ENCODE measurements around the gene HUS1.
"Not testable (repeated sequence)": the region's sequence is repeated elsewhere in the genome, so short reads cannot be mapped to it uniquely, and the experiment has no call there.

Gene HUS1

DNA sequence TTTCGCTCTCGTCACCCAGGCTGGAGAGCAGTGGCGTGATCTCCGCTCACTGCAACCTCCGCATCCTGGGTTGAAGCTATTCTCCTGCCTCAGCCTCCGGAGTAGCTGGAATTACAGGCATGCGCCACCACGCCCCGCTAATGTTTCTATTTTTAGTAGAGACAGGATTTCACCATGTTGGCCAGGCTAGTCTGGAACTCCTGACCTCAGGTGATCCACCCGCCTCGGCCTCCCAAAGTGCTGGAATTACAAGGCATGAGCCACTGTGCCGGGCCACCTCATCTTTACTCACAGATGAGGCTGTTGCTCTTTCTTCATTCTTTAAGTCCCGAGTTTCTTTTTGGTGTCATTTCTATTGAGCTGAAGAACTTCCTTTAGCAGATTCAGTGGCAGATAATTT lies 20.7 kb upstream of the HUS1 start:
- not testable (repeated sequence) for H3K4me3 ChIP-seq (ENCODE audit: low read length); H3K27ac ChIP-seq (ENCODE audit: low read length); H3K27me3 ChIP-seq (ENCODE audit: control insufficient read depth, insufficient read depth, low read length); H3K9me3 ChIP-seq (ENCODE audit: control insufficient read depth, low read depth, low read length); H3K4me1 ChIP-seq (ENCODE audit: control insufficient read depth, low read depth, low read length); H3K9ac ChIP-seq (ENCODE audit: low read length); H3K36me3 ChIP-seq (ENCODE audit: control insufficient read depth, low read depth, low read length)

DNA sequence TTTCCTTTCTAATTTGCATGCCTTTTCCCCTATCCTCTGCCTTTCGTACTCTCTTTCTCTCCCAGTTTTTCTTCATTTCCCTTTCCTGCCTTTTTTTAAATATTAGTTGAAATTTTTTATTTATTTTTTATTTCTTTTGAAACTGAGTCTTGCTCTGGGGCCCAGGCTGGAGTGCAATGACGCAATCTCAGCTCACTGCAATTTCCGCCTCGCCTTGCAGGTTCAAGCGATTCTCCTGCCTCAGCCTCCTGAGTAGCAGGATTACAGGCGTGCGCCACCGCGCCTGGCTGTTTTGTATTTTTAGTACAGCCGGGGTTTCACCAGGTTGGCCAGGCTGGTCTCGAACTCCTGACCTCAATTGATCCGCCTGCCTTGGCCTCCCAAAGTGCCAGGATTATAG lies 20.0 kb upstream of the HUS1 start:
- Histone ChIP-seq H3K4me1 (ENCODE audit: control insufficient read depth, low read depth, low read length) (no peaks in the 10 kb centered on the region), H3K27ac (ENCODE audit: low read length) (no peak overlapping the region), H3K4me3 (ENCODE audit: low read length) (no peak overlapping the region), H3K9me3 (ENCODE audit: control insufficient read depth, low read depth, low read length) (no peaks in the 10 kb centered on the region), H3K9ac (ENCODE audit: low read length) (no peak overlapping the region), H3K27me3 (ENCODE audit: control insufficient read depth, insufficient read depth, low read length) (no peaks in the 10 kb centered on the region), H3K36me3 (ENCODE audit: control insufficient read depth, low read depth, low read length) (no peaks in the 10 kb centered on the region)

DNA sequence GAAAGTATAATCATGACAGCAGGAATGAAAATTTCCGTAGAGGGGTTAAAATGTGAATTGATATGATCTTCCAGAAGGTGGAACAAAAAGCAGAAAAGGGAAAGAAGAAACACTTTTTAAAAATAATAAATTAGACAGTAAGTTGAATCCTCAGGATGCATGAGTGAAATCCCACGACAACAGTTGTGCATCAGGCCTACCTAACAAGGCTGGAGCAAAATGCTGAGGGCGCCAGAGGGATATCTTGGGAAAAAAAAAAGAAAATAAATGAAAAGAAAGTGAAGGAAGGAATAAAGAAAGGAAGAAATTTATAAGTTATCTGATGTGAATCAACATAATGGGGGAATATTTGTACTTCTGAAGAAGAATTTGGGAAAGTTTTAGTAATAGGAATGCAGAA lies 13.0 kb upstream of the HUS1 start:
- Histone ChIP-seq H3K9ac (ENCODE audit: low read length) (peak overlapping the region; percentile 57), H3K27ac (ENCODE audit: low read length) (no peak overlapping the region), H3K27me3 (ENCODE audit: control insufficient read depth, insufficient read depth, low read length) (no peaks in the 10 kb centered on the region), H3K4me3 (ENCODE audit: low read length) (peak overlapping the region; percentile 62), H3K4me1 (ENCODE audit: control insufficient read depth, low read depth, low read length) (peaks cover 10% of the 10 kb centered on the region), H3K36me3 (ENCODE audit: control insufficient read depth, low read depth, low read length) (no peaks in the 10 kb centered on the region), H3K9me3 (ENCODE audit: control insufficient read depth, low read depth, low read length) (no peaks in the 10 kb centered on the region)

DNA sequence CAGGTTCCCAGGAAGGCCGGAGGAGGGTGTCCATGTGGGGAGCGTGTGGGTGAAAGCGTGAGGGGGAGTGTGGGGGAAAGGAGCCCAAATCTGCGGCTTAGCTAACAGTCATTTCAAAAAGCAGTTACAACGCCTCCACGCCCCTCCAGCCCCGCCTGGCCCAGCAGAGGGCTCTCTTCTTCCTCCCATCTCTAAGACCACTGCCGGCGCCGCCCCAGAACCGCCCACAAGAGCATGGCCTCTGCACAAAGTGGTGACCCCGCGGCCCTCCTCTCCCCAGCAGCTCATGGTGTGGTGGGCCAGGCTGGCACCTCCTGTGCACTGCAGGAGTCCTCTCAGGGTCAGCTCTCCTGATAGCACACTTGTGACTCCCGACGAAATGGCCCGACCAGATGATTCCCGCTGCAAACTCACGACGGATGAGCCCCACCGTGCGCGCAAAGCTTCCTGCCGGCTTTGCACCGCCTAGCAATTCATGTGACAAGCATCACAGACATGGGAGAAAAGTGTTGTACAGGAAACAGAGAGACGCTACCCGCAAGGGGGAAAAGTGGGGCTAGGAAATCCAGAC lies 12.4 kb upstream of the HUS1 start:
- peak overlapping the region; percentile 57 for H3K9ac ChIP-seq (ENCODE audit: low read length)
- H3K4me1 ChIP-seq (ENCODE audit: control insufficient read depth, low read depth, low read length) = peaks cover 10% of the 10 kb centered on the region
- peak overlapping the region; percentile 62 for H3K4me3 ChIP-seq (ENCODE audit: low read length)
- no peaks in the 10 kb centered on the region for H3K36me3 ChIP-seq (ENCODE audit: control insufficient read depth, low read depth, low read length)
- no peaks in the 10 kb centered on the region for H3K27me3 ChIP-seq (ENCODE audit: control insufficient read depth, insufficient read depth, low read length)
- no peak overlapping the region for H3K27ac ChIP-seq (ENCODE audit: low read length)
- no peaks in the 10 kb centered on the region for H3K9me3 ChIP-seq (ENCODE audit: control insufficient read depth, low read depth, low read length)

GRCh38 chr7:47991270-47991669 lies 11.9 kb upstream of the HUS1 start:
- peak overlapping the region; percentile 57 for H3K9ac ChIP-seq (ENCODE audit: low read length)
- H3K36me3 ChIP-seq (ENCODE audit: control insufficient read depth, low read depth, low read length) = no peaks in the 10 kb centered on the region
- H3K27me3 ChIP-seq (ENCODE audit: control insufficient read depth, insufficient read depth, low read length) = no peaks in the 10 kb centered on the region
- peaks cover 10% of the 10 kb centered on the region for H3K4me1 ChIP-seq (ENCODE audit: control insufficient read depth, low read depth, low read length)
- H3K27ac ChIP-seq (ENCODE audit: low read length) = no peak overlapping the region
- H3K9me3 ChIP-seq (ENCODE audit: control insufficient read depth, low read depth, low read length) = no peaks in the 10 kb centered on the region
- H3K4me3 ChIP-seq (ENCODE audit: low read length) = peak overlapping the region; percentile 62

- peaks cover 10% of the 10 kb centered on the region for H3K4me1 ChIP-seq (ENCODE audit: control insufficient read depth, low read depth, low read length)
- H3K27ac ChIP-seq (ENCODE audit: low read length) = no peak overlapping the region
- no peaks in the 10 kb centered on the region for H3K36me3 ChIP-seq (ENCODE audit: control insufficient read depth, low read depth, low read length)
- H3K4me3 ChIP-seq (ENCODE audit: low read length) = no peak overlapping the region
- H3K9me3 ChIP-seq (ENCODE audit: control insufficient read depth, low read depth, low read length) = no peaks in the 10 kb centered on the region
- H3K9ac ChIP-seq (ENCODE audit: low read length) = no peak overlapping the region
- H3K27me3 ChIP-seq (ENCODE audit: control insufficient read depth, insufficient read depth, low read length) = no peaks in the 10 kb centered on the region
These were observed 11.2 kb upstream of the HUS1 start for GRCh38 chr7:47990592-47990991.

DNA sequence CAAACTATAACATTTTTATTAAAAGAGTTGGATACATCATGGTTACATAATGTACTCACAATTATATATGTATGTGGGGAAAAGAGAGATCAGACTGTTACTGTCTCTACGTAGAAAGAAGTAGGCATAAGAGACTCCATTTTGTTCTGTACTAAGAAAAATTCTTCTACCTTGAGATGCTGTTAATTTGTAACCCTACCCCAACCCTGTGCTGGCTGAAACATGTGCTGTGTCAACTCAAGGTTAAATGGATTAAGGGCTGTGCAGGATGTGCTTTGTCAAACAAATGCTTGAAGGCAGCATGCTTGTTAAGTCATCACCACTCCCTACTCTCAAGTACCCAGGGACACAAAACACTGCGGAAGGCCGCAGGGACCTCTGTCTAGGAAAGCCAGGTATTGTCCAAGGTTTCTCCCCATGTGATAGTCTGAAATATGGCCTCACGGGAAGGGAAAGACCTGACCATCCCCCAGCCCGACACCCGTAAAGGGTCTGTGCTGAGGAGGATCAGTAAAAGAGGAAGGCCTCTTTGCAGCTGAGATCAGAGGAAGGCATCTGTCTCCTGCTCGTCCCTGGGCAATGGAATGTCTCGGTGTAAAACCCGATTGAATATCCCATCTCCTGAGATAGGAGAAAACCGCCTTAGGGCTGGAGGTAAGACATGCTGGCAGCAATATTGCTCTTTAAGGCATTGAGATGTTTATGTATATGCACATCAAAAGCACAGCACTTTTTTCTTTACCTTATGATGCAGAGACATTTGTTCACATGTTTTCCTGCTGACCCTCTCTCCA lies 10.4 kb upstream of the HUS1 start:
- not testable (repeated sequence) for H3K9ac ChIP-seq (ENCODE audit: low read length); H3K4me1 ChIP-seq (ENCODE audit: control insufficient read depth, low read depth, low read length); H3K9me3 ChIP-seq (ENCODE audit: control insufficient read depth, low read depth, low read length); H3K27me3 ChIP-seq (ENCODE audit: control insufficient read depth, insufficient read depth, low read length); H3K36me3 ChIP-seq (ENCODE audit: control insufficient read depth, low read depth, low read length); H3K4me3 ChIP-seq (ENCODE audit: low read length); H3K27ac ChIP-seq (ENCODE audit: low read length)

DNA sequence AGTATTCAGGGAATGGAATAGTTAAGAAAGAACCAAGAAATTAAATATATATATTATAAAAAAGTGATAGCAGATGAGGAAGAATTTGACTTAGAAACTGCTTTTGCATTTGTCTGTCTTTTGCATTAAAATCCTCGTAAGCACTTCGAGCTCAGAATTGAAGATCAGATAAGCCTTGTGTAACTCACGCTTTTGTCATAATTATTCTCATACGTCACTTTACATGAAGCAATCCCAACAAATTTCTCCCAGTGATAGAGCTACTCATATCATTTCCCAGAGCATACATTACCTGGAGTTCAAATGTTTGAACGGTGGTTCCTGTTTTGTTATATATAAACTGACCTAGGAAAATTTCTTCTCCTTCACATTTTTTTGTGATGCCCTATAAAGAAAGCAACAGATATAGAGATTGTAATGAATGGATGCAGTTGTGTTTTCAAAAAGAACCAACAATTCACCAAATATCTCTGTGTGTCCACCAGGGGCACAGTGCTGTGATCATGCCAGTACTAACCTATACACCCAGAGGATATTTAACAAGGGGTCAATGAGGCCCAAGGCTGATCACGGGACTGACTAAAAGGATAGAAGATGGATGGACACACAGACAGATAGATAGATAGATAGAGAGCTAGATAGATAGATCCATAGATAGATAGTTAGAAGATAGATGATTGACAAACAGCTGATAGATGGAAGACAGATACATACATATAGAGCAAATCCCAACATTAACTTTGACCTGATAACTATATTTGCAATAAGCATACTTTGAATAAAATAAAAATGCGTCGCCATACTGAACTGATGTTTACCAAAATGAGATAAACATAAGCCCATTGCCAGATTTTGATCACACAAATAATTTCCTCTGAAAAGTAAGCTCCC lies 9.3 kb upstream of the HUS1 start:
- Histone ChIP-seq H3K4me3 (ENCODE audit: low read length) (no peak overlapping the region), H3K27ac (ENCODE audit: low read length) (no peak overlapping the region), H3K27me3 (ENCODE audit: control insufficient read depth, insufficient read depth, low read length) (no peaks in the 10 kb centered on the region), H3K9me3 (ENCODE audit: control insufficient read depth, low read depth, low read length) (no peaks in the 10 kb centered on the region), H3K9ac (ENCODE audit: low read length) (no peak overlapping the region), H3K36me3 (ENCODE audit: control insufficient read depth, low read depth, low read length) (no peaks in the 10 kb centered on the region), H3K4me1 (ENCODE audit: control insufficient read depth, low read depth, low read length) (peaks cover 10% of the 10 kb centered on the region)

DNA sequence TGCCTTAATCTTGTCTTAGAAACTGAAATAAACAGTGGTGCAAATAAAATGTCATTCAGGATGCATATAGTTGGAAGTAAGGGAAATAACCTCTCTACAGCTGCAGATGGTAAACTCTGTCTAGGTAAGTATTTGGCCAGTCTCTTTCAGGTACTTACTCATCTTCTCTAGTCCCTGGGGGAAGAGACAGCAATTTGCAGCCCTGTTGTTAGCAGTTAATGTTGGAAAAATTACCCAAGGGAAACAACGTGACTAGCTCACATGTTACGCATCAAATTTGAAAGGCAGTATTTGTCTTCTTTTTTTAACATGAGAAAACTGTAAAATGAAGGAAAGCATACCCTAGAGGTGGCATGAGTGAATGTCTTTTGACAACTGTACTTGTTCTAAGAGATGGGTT lies 3.2 kb upstream of the HUS1 start:
- no peak overlapping the region for H3K4me3 ChIP-seq (ENCODE audit: low read length)
- H3K27me3 ChIP-seq (ENCODE audit: control insufficient read depth, insufficient read depth, low read length) = no peaks in the 10 kb centered on the region
- H3K27ac ChIP-seq (ENCODE audit: low read length) = no peak overlapping the region
- peaks cover 5% of the 10 kb centered on the region for H3K4me1 ChIP-seq (ENCODE audit: control insufficient read depth, low read depth, low read length)
- no peak overlapping the region for H3K9ac ChIP-seq (ENCODE audit: low read length)
- peaks cover 9% of the 10 kb centered on the region for H3K36me3 ChIP-seq (ENCODE audit: control insufficient read depth, low read depth, low read length)
- no peaks in the 10 kb centered on the region for H3K9me3 ChIP-seq (ENCODE audit: control insufficient read depth, low read depth, low read length)

DNA sequence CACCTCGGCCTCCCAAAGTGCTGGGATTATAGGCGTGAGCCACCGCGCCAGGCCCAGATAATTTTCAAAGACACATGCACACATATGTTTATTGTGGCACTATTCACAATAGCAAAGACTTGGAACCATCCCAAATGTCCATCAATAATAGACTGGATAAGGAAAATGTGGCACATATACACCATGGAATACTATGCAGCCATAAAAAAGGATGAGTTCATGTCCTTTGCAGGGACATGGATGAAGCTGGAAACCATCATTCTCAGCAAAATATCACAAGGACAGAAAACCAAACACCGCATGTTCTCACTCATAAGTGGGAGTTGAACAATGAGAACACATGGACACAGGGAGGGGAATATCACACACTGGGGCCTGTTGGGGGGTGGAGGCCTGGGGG lies 1.2 kb upstream of the HUS1 start:
- H3K9ac ChIP-seq (ENCODE audit: low read length); H3K27me3 ChIP-seq (ENCODE audit: control insufficient read depth, insufficient read depth, low read length); H3K27ac ChIP-seq (ENCODE audit: low read length); H3K4me3 ChIP-seq (ENCODE audit: low read length); H3K9me3 ChIP-seq (ENCODE audit: control insufficient read depth, low read depth, low read length); H3K4me1 ChIP-seq (ENCODE audit: control insufficient read depth, low read depth, low read length): not testable (repeated sequence)
- peaks cover 28% of the 10 kb centered on the region for H3K36me3 ChIP-seq (ENCODE audit: control insufficient read depth, low read depth, low read length)

DNA sequence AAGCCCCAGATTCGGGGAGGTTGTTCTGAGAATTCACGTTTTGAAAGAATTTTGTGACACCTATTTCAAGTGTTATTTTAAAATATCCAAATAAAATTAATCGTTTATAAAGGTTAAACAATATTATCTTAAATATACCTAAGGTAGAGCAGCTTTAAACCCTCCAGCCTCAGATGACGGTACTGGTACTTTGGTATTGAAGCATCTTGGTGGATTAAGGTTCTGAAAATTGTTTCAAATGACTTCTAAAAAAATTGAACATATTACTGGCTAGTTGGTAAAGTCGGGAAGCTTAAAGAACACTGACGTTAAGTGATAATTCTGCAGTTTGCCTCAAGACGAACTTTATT lies 392 bp upstream of the HUS1 start:
- peaks cover 34% of the 10 kb centered on the region for H3K36me3 ChIP-seq (ENCODE audit: control insufficient read depth, low read depth, low read length)
- H3K27me3 ChIP-seq (ENCODE audit: control insufficient read depth, insufficient read depth, low read length) = no peaks in the 10 kb centered on the region
- no peak overlapping the region for H3K27ac ChIP-seq (ENCODE audit: low read length)
- H3K4me3 ChIP-seq (ENCODE audit: low read length) = peak overlapping the region; percentile 97
- H3K4me1 ChIP-seq (ENCODE audit: control insufficient read depth, low read depth, low read length) = peaks cover 5% of the 10 kb centered on the region
- H3K9ac ChIP-seq (ENCODE audit: low read length) = no peak overlapping the region
- no peaks in the 10 kb centered on the region for H3K9me3 ChIP-seq (ENCODE audit: control insufficient read depth, low read depth, low read length)
